Endothelial cell of umbilical vein (primary cell): Measurements from ENCODE around the gene CCDC138.

Experiments
- CTCF ChIP-seq, 2 donors: IDR thresholded peaks; 1 replicate in 1 of 2; 2 replicates in 1 of 2; pipeline ENCODE4 v1.5.1; 2011; ENCODE audit warnings: low read length in 2 of 2, mild to moderate bottlenecking in 2 of 2, moderate library complexity in 2 of 2, control low read depth in 1 of 2, inconsistent platforms in 1 of 2, low read depth in 1 of 2; ENCODE audit not compliant: insufficient read depth in 1 of 2; ENCODE audit errors: extremely low read depth in 1 of 2
- GATA2 ChIP-seq: IDR thresholded peaks from 2 replicates; pipeline ENCODE4 v1.7.0; 2011; ENCODE audit warnings: low read depth, mild to moderate bottlenecking, moderate library complexity, mixed read lengths, low read length; ENCODE audit not compliant: insufficient read length, insufficient read depth
- POLR2A ChIP-seq: IDR thresholded peaks from 2 replicates; pipeline ENCODE4 v1.6.1; 2012; ENCODE audit warnings: low read depth, mild to moderate bottlenecking, control low read depth, low read length
- POLR2AphosphoS5 ChIP-seq: IDR thresholded peaks from 2 replicates; pipeline ENCODE4 v1.6.1; 2012; ENCODE audit warnings: low read depth, mild to moderate bottlenecking, control low read depth, low read length, moderate library complexity; ENCODE audit not compliant: insufficient read depth

- TF ChIP-seq CTCF (IDR thresholded peaks at IDR 0.05; ENCODE audit: extremely low read depth in 1 of 2, insufficient read depth in 1 of 2, low read depth in 1 of 2, low read length in 2 of 2) (no peak), POLR2A (no peak), GATA2 (no peak), POLR2AphosphoS5 (no peak)
These were observed 106.7 kb downstream of the CCDC138 start for GRCh38 chr2:108893277-108893676.
